ENCODE data around the gene MAGEA9B.
"Not testable (repeated sequence)": the region's sequence is repeated elsewhere in the genome, so short reads cannot be mapped to it uniquely, and the experiment has no call there.

DNA sequence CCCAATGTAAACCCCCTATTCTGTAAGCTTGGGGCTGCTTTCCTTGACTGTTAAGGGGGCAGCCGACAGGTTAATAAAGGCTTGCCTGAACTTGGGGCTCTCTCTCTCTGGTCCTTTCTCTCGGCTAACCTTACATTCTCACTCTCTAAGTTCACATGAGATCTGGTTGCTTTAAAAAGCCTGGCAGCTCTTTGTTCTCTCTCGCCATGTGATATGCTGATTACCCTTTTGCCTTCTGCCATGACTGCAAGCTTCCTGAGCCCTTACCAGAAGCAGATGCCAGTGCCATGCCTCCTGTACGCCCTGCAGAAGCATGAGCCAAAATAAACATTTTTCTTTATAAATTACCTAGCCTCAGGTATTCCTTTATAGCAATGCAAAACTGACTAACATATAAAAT is 32.0 kb downstream of the MAGEA9B start:
- TF ChIP-seq, protein P1, sequence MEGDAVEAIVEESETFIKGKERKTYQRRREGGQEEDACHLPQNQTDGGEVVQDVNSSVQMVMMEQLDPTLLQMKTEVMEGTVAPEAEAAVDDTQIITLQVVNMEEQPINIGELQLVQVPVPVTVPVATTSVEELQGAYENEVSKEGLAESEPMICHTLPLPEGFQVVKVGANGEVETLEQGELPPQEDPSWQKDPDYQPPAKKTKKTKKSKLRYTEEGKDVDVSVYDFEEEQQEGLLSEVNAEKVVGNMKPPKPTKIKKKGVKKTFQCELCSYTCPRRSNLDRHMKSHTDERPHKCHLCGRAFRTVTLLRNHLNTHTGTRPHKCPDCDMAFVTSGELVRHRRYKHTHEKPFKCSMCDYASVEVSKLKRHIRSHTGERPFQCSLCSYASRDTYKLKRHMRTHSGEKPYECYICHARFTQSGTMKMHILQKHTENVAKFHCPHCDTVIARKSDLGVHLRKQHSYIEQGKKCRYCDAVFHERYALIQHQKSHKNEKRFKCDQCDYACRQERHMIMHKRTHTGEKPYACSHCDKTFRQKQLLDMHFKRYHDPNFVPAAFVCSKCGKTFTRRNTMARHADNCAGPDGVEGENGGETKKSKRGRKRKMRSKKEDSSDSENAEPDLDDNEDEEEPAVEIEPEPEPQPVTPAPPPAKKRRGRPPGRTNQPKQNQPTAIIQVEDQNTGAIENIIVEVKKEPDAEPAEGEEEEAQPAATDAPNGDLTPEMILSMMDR (IDR thresholded peaks at IDR 0.05; ENCODE audit: low read length) = not testable (repeated sequence)
- not testable (repeated sequence) for TF ChIP-seq EZH2 (optimal IDR thresholded peaks at IDR 0.05; ENCODE audit: low read depth, low read length)

All from MM.1S (cell line).